NCI-H2196 treated with DMSO at 0.1 percent for 48 hours (cell line): ENCODE measurements around the gene SUCLG2.

ENCODE experiments used
- DNase-seq: peaks from one replicate; lab custom pipeline; 2025; ENCODE audit not compliant: unreplicated experiment; lab: John Stamatoyannopoulos, UW

The SUCLG2 gene

GRCh38 chr3:67517781-67518180, 136.6 kb downstream of the SUCLG2 start:
- no peak for DNase-seq

DNA sequence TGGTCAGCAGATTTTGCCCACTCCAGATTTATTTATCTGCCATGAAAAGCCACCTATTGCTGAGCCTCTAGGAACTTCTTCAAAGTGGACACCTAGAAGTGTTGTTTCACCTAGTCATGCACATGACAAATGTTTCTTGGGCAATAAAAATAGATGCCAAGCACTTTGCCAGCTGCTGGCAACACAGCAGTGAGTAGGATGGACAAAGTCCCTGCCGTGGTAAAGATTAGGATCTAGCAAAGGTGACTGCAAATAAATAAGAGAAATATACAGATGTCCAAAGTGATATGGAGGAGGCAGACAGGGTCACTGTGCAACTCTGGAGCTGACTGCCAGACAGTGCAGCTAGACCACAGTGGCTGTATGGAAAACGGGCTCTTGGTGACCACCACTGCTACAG, 137.9 kb downstream of the SUCLG2 start:
- no peak for DNase-seq

- no peak for DNase-seq
These were observed 138.6 kb downstream of the SUCLG2 start for GRCh38 chr3:67515778-67516177.

DNA sequence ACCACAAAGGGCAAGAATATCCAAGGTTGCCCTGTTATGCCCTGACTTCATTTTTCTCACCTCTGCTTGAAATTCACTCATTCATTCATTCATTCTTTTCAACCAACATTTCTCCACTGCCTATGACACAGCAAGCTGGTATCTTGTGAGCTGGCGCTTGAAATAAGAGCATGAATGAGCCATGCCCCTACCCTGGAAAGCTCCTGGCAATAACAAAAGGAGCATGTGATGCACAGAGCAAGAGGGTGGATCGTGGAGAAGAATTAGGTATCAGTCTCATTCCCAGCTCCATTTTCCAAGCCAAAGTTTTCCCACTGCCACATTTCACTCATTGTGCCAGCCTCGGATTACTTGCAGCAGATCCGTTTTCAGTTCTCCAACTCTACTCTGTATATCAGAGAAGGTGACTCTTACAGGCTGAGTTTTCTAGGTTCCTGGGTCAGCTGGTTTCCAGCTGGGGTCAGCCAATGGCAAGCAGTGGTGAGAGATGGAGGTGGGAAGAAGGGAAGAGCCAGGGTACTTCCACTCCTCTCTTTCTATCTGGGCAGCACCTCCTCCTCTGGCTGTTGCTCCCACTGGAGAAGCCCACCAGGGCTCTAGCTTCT, 144.8 kb downstream of the SUCLG2 start:
- no peak for DNase-seq

GRCh38 chr3:67507584-67507983, 146.8 kb downstream of the SUCLG2 start:
- DNase-seq: no peak

DNA sequence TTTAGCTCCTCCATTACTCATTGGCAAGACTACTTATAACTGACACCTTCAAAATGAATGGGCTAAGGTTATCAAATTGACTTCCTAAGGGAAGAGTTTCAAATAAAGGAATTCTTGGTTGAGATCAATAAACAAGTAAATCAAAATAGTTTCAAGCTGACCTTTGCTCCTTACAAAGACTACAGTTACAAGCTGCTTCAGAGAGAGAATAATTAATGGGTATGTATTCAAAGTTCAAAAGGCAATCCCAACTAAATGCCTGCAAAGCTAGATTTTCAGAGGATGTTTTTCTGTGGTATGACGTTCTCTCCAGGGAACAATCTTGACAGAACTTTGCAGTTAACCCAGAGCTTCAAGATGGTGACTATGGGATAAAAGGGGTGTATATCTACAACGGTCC, 153.7 kb downstream of the SUCLG2 start:
- no peak for DNase-seq

DNA sequence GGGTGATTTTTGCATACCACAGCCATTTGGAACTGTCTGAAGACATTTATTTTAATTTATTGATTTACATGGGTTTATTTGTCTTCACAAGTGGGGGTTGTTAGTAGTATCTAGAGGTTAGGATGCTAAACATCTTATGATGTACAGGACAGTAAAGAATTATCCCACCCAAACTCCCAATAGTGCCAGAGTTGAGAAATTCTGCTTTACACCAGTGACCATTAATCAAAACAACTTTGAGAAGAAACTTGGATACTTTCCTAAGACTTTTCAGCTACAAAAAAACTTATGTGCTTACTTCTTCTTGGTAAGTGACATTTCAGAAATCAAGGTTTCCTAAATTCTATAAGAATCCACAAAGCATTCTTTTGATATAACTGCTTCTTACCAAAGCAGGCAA, 156.7 kb downstream of the SUCLG2 start:
- no peak for DNase-seq

DNA sequence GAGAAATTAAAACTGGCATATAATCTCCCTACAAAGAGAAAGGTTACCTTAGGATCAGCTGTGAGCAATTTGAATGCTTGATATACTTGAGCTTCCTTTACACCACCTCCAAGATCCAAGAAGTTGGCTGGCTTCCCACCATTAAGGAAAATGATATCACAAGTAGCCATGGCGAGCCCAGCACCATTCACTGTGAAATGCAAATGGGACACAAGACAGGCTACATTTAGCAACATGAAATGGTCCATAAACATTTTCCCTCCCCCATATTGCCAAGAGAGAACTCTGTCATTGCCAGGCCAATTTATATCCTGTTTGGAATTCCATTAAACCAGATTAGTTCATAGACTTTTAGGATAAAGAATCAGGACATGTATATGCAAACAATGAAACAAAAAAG, 158.7 kb downstream of the SUCLG2 start:
- no peak for DNase-seq

- DNase-seq: no peak
These were observed 160.6 kb downstream of the SUCLG2 start for GRCh38 chr3:67493808-67494207.

DNA sequence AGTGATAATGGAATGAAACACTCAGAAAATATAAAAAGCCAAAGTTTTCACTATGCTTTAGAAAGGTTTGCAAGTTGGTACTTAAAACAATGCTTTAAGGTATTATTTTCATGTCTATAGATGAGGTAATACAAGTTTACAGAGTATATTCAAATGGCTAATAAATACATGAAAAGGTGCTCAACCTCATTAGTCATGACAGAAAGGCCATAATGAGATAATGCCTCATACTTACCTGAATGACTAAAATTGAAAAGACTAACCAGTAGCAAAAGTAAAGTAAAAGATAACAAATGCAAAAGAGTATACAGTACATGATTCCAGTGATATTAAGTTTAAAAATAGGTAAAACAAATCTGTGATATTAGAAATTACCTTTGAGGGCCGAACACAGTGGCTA, 163.8 kb downstream of the SUCLG2 start:
- no peak for DNase-seq

DNA sequence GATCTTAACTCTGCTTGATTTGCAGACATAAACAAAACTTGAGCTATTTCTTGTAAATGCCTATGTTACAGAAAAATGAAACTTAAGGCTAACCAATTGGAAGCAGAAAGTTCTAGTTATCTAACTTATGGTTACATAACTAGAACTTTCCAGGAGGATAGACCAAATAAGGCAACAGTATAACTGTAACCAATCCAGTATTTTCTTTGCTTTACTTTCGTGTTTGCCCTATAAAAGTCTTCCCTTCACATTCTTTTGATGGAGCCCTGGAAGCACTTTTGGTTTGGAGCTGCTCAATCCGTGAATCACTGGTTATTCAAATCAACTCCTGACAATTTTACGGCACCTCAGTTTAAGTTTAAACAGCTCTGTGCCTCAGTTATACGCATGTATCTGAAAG, 164.6 kb downstream of the SUCLG2 start:
- no peak for DNase-seq

- DNase-seq: no peak
These were observed 166.8 kb downstream of the SUCLG2 start for GRCh38 chr3:67487564-67488114.

DNA sequence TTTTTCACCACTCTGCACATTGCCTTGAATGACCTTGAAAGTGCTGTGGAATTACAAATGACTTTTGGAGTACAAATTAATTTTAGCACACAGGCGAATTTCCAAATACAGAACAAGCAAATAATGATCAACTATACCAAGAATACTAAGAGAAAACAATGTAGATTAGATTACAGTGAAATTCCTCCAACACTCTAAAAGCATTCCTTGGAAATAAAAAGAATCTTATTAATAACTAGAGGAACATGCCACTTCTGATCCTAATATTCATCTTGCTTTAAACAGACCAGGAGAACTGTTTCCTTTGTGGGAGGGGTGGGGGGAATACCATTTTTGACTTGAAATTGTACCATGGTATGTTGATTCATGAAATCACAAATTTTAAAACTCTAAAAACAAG, 167.5 kb downstream of the SUCLG2 start:
- DNase-seq: no peak

DNA sequence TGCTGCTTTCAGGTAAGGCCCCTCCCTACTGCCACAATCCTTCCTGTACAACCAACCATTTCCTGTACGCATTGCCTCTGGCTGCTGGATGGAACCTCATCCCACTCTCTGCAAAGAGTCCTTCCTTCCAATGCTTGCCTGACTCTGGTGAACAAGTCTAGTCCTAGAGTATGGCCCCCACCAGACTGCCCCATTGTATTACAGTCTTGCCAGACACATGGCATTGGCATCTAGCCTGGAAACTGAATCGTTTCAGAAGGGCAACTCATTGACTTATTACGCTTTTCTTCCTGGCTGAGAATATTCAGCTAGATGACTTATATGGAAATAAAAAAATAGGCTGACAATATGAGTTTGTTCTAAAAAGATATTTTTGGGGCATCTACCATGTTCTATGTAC, 170.3 kb downstream of the SUCLG2 start:
- DNase-seq: no peak

GRCh38 chr3:67481126-67481525, 173.3 kb downstream of the SUCLG2 start:
- DNase-seq: no peak

- DNase-seq: no peak
These were observed 176.0 kb downstream of the SUCLG2 start for GRCh38 chr3:67478423-67478822.

DNA sequence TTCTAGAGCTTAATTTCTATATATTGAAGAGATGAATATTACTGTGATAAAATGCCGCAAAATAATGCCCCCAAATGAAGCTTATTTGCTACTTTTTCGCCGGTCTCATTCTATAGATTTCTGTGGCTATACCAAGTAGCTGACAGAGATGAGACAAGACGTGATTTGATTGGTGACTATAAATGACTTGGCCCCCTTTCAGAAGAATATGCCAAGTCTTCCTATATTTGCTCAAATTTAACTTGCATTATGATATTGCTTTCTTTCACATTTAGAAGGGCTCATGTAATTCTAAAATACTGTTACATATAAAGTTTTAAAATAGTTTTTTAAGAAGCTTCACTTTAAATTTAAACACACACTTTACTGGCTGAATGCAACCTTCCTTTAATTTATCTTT, 180.1 kb downstream of the SUCLG2 start:
- no peak for DNase-seq

GRCh38 chr3:67472674-67473201, 181.7 kb downstream of the SUCLG2 start:
- no peak for DNase-seq

- no peak for DNase-seq
These were observed 184.2 kb downstream of the SUCLG2 start for GRCh38 chr3:67470207-67470606.

DNA sequence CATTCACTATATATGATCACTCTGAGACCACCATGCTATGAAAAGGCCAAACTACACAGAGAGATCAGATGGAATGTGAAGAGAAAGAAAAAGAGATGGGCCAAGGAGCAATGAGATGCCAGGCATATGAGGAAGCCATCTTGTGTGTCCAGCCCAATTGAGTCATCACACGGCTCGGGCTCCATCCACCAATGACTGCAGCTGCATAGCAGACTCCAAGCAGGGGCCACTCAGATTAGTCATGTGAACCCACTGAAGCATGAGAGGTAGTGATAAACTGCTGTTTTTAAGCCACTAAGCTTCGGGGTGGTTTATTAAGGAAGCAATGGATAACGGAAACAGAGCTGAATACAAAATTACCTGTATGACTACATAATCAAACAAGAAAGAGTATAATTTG, 185.9 kb downstream of the SUCLG2 start:
- no peak for DNase-seq

DNA sequence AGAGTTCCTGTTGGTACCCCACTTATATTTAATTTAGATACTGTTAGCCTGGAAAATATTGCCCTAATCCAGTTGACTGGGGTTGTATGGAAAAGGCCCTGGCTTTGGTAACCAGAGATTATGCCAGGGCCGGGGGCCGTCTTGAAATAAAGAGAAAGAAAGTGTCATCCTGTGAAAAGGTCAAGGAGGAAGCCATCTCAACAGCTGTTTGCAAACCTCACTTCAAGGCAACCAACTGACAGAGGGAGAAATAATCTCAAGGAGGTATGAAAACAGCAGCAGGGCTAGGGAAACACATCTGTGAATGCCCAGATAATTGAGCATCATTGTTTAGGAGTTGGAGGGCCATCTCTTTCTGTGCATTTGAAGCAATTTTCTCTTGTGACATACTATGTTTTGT, 190.8 kb downstream of the SUCLG2 start:
- DNase-seq: no peak

GRCh38 chr3:67462187-67462586, 192.2 kb downstream of the SUCLG2 start:
- DNase-seq: no peak

DNA sequence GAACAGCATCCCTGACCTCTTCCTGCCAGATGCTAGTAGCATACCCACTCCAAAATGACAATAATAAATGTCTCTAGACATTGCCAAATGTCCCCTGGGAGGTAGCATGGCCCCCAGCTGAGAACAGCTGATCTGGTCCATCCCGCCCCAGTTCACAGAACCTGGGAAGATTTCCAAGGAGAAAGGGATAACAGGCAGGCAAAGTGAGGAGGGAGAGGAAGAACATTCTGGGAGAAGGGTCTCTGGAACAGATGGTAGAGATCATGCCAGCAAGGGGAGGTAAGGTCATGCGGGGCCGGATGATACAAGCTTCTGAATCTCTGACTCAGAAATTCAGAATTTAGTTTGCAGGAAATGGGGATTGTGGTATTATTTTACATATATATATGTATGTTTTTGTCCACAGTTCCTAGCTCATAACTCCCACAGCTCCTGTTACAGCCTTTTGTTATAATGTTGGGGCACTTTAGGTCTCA, 192.7 kb downstream of the SUCLG2 start:
- no peak for DNase-seq
